Vagina (tissue), 2 donors: Measurements from ENCODE around the gene OR10T2. TPM values are rescaled to one million over a fixed set of nuclear protein-coding genes. Genes with fewer than 3 reads are reported as not detected.
"Not testable (repeated sequence)": the region's sequence is repeated elsewhere in the genome, so short reads cannot be mapped to it uniquely, and the experiment has no call there.

ENCODE experiments used
- DNase-seq, 2 donors: peaks; one replicate each; pipeline ENCODE4 v3.0.0-alpha.2; 2017; ENCODE audit errors: extremely low spot score in 2 of 2
- H3K27ac ChIP-seq: fragments of 200-600 bp; sonication (generic); one replicate; pipeline ENCODE4 v1.5.1; 2019
- H3K27me3 ChIP-seq: fragments of 200-600 bp; sonication (generic); one replicate; pipeline ENCODE4 v1.5.1; 2019
- H3K36me3 ChIP-seq, 2 donors: fragments of 200-600 bp; sonication (generic); one replicate each; pipeline ENCODE4 v1.5.1; 2017 to 2019
- H3K4me1 ChIP-seq: fragments of 200-600 bp; sonication (generic); one replicate; pipeline ENCODE4 v1.5.1; 2019
- H3K4me3 ChIP-seq, 2 donors: fragments of 200-600 bp; sonication (generic); 1 replicate in 1 of 2; 2 replicates in 1 of 2; pipeline ENCODE4 v1.5.1; 2016 to 2019
- H3K9me3 ChIP-seq: fragments of 200-600 bp; sonication (generic); one replicate; pipeline ENCODE4 v1.5.1; 2019
- POLR2A ChIP-seq, 2 donors: fragments of 450-650 bp; IDR thresholded peaks; one replicate each; pipeline ENCODE4 v1.6.1; 2017; ENCODE audit warnings: antibody characterized with exemption in 2 of 2, mild to moderate bottlenecking in 2 of 2, moderate library complexity in 2 of 2
- POLR2AphosphoS5 ChIP-seq, 2 donors: sonication (generic); formaldehyde crosslinking; IDR thresholded peaks; one replicate each; pipeline ENCODE4 v1.9.0; 2017; ENCODE audit warnings: antibody characterized with exemption in 2 of 2, mild to moderate bottlenecking in 2 of 2, low read depth in 1 of 2; ENCODE audit not compliant: insufficient read depth in 1 of 2
- intact Hi-C: fragments of 100-400 bp; cut with DNase I; formaldehyde crosslinking; loops from one replicate; pipeline ENCODE4 v1.15.1; 2023
- total RNA-seq: library from RNA; depleted of rRNA; stranded (reverse); fragments of >200 nt; gene quantifications from one replicate; pipeline ENCODE4 v1.2.3, GENCODE V29; 2016
- TF ChIP-seq, protein P1 (sequence below), 3 experiments: fragments of 450-650 bp in 2 of 3; fragments of 200-600 bp in 1 of 3; sonication (generic) in 1 of 3; IDR thresholded peaks; one replicate each; pipeline ENCODE4 v1.5.1; 2017 to 2019; ENCODE audit warnings: antibody characterized with exemption in 3 of 3, mild to moderate bottlenecking in 2 of 3, moderate library complexity in 2 of 3

Gene OR10T2
- total RNA-seq, 1 donor from 2014 or later: not detected

DNA sequence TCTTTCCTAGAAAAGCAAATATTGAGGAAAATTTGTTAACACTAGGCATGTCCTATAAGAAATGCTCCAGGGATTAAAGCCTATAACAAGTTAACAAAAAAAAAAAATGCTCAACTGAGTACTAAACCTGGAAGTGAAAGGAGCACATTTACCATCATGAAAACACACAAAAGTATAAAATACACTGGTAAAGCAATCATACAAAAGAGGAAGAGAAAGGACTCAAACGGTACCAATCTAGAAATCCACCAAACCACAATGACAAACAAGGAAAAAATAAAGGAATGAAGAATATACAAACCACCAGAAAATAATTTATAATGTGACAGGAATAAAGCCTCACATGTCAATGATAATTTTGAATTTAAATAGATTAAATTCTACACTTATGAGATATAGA is 24.4 kb downstream of the OR10T2 start:
- no peaks in the 10 kb centered on the region for H3K9me3 ChIP-seq

DNA sequence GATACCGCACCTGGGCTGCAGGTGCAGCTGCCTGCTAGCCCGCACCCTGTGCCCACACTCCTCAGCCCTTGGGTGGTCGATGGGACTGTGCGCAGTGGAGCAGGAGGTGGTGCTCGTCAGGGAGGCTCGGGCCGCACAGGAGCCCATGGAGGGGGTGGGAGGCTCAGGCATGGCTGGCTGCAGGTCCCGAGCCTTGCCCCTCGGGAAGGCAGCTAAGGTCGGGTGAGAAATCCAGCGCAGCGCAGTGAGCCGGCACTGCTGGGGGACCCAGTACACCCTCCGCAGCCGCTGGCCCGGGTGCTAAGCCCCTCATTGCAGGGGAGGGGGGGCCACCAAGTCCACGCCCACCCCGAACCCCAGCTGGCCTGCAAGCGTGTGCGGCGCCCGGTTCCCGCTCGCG is 25.2 kb downstream of the OR10T2 start:
- H3K9me3 ChIP-seq, H3K27ac ChIP-seq, DNase-seq, H3K36me3 ChIP-seq, H3K4me3 ChIP-seq, H3K27me3 ChIP-seq, intact Hi-C loops, H3K4me1 ChIP-seq: not testable (repeated sequence)

More for the DNA sequence above, 24.4 kb downstream of the OR10T2 start:
- Histone ChIP-seq H3K4me1 (no peaks in the 10 kb centered on the region), H3K4me3 (no peak overlapping the region), H3K27me3 (no peaks in the 10 kb centered on the region), H3K27ac (no peak overlapping the region), H3K36me3 (no peaks in the 10 kb centered on the region)
- intact Hi-C loops: no loop called here
- TF ChIP-seq, protein P1, sequence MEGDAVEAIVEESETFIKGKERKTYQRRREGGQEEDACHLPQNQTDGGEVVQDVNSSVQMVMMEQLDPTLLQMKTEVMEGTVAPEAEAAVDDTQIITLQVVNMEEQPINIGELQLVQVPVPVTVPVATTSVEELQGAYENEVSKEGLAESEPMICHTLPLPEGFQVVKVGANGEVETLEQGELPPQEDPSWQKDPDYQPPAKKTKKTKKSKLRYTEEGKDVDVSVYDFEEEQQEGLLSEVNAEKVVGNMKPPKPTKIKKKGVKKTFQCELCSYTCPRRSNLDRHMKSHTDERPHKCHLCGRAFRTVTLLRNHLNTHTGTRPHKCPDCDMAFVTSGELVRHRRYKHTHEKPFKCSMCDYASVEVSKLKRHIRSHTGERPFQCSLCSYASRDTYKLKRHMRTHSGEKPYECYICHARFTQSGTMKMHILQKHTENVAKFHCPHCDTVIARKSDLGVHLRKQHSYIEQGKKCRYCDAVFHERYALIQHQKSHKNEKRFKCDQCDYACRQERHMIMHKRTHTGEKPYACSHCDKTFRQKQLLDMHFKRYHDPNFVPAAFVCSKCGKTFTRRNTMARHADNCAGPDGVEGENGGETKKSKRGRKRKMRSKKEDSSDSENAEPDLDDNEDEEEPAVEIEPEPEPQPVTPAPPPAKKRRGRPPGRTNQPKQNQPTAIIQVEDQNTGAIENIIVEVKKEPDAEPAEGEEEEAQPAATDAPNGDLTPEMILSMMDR (IDR thresholded peaks at IDR 0.05): no peak
- TF ChIP-seq POLR2AphosphoS5 (IDR thresholded peaks at IDR 0.05; ENCODE audit: insufficient read depth in 1 of 2, low read depth in 1 of 2) (no peak), POLR2A (IDR thresholded peaks at IDR 0.05) (no peak)
- no peak for DNase-seq

DNA sequence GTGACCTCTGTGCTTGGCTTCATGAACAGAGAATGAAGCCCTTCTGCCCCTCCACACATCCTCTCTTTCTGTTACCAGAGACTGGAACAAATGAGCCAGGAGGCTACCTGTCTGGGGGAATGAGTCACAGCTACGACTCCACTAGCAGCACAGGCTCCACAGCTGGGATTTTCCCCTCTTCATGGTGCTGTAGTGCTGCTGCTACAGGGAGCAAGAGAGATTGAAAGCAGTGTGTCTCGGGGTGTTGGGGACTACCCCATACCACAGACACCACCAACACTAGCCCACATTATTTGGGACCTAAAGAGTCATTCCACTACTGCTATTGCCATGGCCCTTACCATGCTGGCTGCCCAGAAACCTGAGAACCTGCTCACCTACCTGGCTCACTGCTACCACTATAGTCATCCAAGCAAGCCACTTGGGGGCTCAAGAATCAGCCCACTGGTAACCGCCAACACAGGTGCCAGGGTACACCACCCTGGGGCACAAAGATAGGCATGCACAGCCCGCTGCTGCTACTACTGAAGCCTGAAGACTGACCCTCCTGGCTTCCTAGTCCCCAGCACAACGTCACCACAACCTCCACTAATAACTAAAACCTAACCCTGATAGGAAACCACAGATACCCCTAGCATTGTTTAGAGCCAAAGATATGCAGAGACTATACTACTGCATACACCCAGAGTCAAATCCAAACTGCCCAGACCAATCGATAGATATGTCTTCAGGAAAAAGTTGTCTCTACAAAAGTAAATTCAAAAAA is 27.9 kb downstream of the OR10T2 start:
- intact Hi-C loops: no loop called here
- Histone ChIP-seq H3K36me3 (no peaks in the 10 kb centered on the region), H3K27me3 (no peaks in the 10 kb centered on the region), H3K9me3 (no peaks in the 10 kb centered on the region), H3K4me3 (no peak overlapping the region), H3K4me1 (no peaks in the 10 kb centered on the region), H3K27ac (no peak overlapping the region)
- no peak for TF ChIP-seq POLR2AphosphoS5 (IDR thresholded peaks at IDR 0.05; ENCODE audit: insufficient read depth in 1 of 2, low read depth in 1 of 2)
- no peak for TF ChIP-seq POLR2A (IDR thresholded peaks at IDR 0.05)
- TF ChIP-seq, protein P1 (IDR thresholded peaks at IDR 0.05): no peak
- no peak for DNase-seq

DNA sequence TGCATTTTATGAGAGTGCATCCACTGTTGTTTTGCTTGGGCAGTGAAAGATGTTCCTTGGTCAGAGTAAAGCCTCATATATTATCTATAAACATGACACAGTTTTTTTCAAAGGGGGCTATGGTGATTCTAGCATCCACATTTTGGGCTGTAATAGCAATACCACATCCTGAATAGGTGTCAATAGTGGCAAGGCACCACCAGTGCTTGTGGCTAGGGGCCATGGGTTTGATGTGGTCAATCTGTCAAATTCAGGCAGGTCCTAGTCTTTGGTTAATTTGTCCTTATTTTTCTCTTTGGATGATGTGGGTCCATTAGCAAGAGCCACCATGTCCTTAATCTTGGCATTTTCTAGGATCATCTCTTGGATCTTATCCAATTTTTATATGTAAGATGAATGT is 32.5 kb downstream of the OR10T2 start:
- Histone ChIP-seq H3K27me3 (no peaks in the 10 kb centered on the region), H3K4me1 (no peaks in the 10 kb centered on the region), H3K27ac (no peak overlapping the region), H3K36me3 (no peaks in the 10 kb centered on the region), H3K9me3 (no peaks in the 10 kb centered on the region), H3K4me3 (no peak overlapping the region)
- no peak for TF ChIP-seq POLR2AphosphoS5 (IDR thresholded peaks at IDR 0.05; ENCODE audit: insufficient read depth in 1 of 2, low read depth in 1 of 2)
- TF ChIP-seq, protein P1 (IDR thresholded peaks at IDR 0.05): no peak
- intact Hi-C loops: no loop called here
- DNase-seq: no peak

DNA sequence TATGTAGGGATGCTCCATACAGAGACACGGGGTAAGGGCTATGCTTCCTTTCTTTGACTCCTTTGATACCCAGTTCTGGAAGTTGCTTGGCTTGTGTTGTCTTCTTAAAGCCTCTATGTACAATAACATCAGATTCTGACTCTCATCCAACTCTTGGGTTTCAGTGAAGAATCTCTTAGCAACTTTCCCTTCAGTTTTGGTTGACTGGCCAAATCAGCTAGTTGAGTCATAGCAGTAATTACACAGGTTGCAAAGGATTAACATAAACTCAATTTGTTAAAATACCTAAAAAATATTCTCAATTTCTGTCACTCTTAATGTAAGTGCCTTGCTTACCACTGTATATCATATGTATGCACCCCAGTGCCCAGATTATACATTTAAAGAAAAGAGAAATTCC is 36.3 kb downstream of the OR10T2 start:
- no peaks in the 10 kb centered on the region for H3K4me1 ChIP-seq
- no peaks in the 10 kb centered on the region for H3K9me3 ChIP-seq
- no peak overlapping the region for H3K27ac ChIP-seq
- TF ChIP-seq POLR2A (IDR thresholded peaks at IDR 0.05) (no peak), POLR2AphosphoS5 (IDR thresholded peaks at IDR 0.05; ENCODE audit: insufficient read depth in 1 of 2, low read depth in 1 of 2) (no peak)
- TF ChIP-seq, protein P1 (IDR thresholded peaks at IDR 0.05): no peak
- no peak for DNase-seq
- intact Hi-C loops: no loop called here
- no peaks in the 10 kb centered on the region for H3K27me3 ChIP-seq
- H3K36me3 ChIP-seq: no peaks in the 10 kb centered on the region
- H3K4me3 ChIP-seq: no peak overlapping the region
